Hepatocyte (in vitro differentiated cells): ENCODE measurements around the gene CXXC1.

Experiments used
- CTCF ChIP-seq: fragments of 200-600 bp; sonication (generic); IDR thresholded peaks from 2 replicates; pipeline ENCODE4 v1.5.1; 2016; ENCODE audit warnings: antibody characterized with exemption, mild to moderate bottlenecking; ENCODE audit not compliant: poor library complexity
- EZH2 ChIP-seq: fragments of 200-600 bp; sonication (generic); IDR thresholded peaks from 2 replicates; pipeline ENCODE4 v1.6.1; 2016; ENCODE audit warnings: antibody characterized with exemption, mild to moderate bottlenecking, borderline replicate concordance

- TF ChIP-seq CTCF, result peak; percentile 50
- no peak for TF ChIP-seq EZH2
Observed at GRCh38 chr18:50287441-50288347, at the start of gene CXXC1.
